ENCODE results near the gene DPCD. TPM values are rescaled to one million over a fixed set of nuclear protein-coding genes. Genes with fewer than 3 reads are reported as not detected.

The DPCD gene
- total RNA-seq, 4 donors from 2014 or later = 8.2 to 15.7 (median 13.5) TPM; not detected in 1

DNA sequence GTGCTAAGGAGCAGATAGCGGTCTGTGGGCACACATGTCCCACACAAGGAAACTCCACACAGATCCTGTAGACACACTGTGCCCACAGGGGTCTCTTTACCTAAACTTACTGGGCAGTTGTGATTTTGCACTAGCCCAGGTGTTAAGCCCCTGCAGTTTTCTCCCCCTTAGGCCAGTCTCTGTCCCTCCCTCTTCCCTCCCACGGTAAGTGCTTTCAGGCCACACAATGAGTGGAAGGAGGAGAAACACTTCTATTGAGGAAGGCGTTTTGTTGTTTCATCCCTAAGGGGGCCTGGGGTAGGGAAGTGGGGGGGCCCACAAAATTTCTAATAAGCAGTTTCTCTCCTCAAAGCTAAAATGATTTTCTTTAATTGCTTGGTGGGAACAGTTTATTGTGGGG lies 55.4 kb downstream of the DPCD start:
- H3K27ac ChIP-seq = no peak overlapping the region
- intact Hi-C loops (cut with DNase I; ENCODE audit: low total_unique reads) = no loop called here
- in situ Hi-C loops (cut with MboI; ENCODE audit: low pct_ligation_motif_present in 1 of 4, low pct_unique_long_range_greater_than_20kb in 1 of 4, low sequenced_read_pairs in 3 of 4) = no loop called here
- H3K36me3 ChIP-seq = no peaks in the 10 kb centered on the region
- H3K9me3 ChIP-seq = no peaks in the 10 kb centered on the region
- H3K27me3 ChIP-seq = no peaks in the 10 kb centered on the region
- H3K4me1 ChIP-seq = no peaks in the 10 kb centered on the region
- no peak for DNase-seq
- WGBS, 2 donors (ENCODE audit: low coverage in 1 of 2) = 87% methylated on average over 3 of the region's 3 CpGs; no CpG with 5 or more reads in 1 of the 2 donors
- TF ChIP-seq POLR2A (IDR thresholded peaks at IDR 0.05) (no peak), EP300 (IDR thresholded peaks at IDR 0.05; ENCODE audit: low read depth) (no peak), POLR2AphosphoS5 (IDR thresholded peaks at IDR 0.05) (no peak)
- TF ChIP-seq, protein P1, sequence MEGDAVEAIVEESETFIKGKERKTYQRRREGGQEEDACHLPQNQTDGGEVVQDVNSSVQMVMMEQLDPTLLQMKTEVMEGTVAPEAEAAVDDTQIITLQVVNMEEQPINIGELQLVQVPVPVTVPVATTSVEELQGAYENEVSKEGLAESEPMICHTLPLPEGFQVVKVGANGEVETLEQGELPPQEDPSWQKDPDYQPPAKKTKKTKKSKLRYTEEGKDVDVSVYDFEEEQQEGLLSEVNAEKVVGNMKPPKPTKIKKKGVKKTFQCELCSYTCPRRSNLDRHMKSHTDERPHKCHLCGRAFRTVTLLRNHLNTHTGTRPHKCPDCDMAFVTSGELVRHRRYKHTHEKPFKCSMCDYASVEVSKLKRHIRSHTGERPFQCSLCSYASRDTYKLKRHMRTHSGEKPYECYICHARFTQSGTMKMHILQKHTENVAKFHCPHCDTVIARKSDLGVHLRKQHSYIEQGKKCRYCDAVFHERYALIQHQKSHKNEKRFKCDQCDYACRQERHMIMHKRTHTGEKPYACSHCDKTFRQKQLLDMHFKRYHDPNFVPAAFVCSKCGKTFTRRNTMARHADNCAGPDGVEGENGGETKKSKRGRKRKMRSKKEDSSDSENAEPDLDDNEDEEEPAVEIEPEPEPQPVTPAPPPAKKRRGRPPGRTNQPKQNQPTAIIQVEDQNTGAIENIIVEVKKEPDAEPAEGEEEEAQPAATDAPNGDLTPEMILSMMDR (IDR thresholded peaks at IDR 0.05) = no peak
- H3K4me3 ChIP-seq = no peak overlapping the region

DNA sequence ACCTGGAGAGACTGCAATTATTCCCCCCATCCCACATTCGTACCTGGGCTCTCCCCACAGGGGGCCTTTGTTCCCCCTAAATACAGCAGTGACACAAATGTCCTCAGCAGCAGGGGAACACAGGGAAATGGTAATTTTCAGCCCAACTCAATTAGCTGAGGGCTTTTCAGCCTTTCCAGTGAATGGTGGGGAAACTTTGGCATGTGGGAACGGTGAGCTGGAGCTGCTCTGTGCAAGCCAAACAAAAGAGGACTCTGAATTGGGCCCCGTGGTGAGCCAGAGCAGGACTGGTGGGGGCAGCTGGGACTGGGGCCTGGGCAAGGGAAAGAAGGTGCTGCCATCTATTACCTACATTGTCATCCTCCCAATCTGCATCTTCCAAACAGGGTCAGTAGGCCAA lies 55.9 kb downstream of the DPCD start:
- in situ Hi-C loops (cut with MboI; ENCODE audit: low pct_ligation_motif_present in 1 of 4, low pct_unique_long_range_greater_than_20kb in 1 of 4, low sequenced_read_pairs in 3 of 4) (no loop called here), intact Hi-C loops (cut with DNase I; ENCODE audit: low total_unique reads) (no loop called here)
- Histone ChIP-seq H3K27me3 (no peaks in the 10 kb centered on the region), H3K4me3 (no peak overlapping the region), H3K9me3 (no peaks in the 10 kb centered on the region), H3K27ac (no peak overlapping the region), H3K36me3 (no peaks in the 10 kb centered on the region), H3K4me1 (no peaks in the 10 kb centered on the region)
- TF ChIP-seq EP300 (IDR thresholded peaks at IDR 0.05; ENCODE audit: low read depth) (no peak), POLR2A (IDR thresholded peaks at IDR 0.05) (no peak), POLR2AphosphoS5 (IDR thresholded peaks at IDR 0.05) (no peak)
- TF ChIP-seq, protein P1 (IDR thresholded peaks at IDR 0.05) = no peak
- no peak for DNase-seq
- WGBS, 2 donors (ENCODE audit: low coverage in 1 of 2) = 83 to 84% methylated on average over 2 to 3 of the region's 3 CpGs

DNA sequence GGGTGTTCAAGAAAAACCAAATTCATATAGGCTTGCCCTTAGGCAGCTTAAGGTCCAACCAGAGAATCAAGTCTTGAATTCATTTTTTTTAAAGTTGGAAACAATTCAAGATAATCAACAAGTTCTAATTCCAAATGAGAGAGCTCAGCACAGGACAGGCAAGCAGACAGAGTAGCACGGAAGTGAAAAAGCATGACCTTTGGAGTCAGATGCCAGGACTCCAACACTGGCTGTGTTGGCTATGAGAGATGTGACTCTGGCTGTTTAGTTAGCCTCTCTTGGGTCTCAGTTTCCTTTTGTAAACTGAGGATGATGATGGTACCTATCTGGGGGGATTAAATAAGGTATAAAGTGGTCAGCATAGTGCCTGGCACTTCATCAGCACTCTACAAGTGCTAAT lies 57.5 kb downstream of the DPCD start:
- in situ Hi-C loops (cut with MboI; ENCODE audit: low pct_ligation_motif_present in 1 of 4, low pct_unique_long_range_greater_than_20kb in 1 of 4, low sequenced_read_pairs in 3 of 4) = no loop called here
- TF ChIP-seq EP300 (IDR thresholded peaks at IDR 0.05; ENCODE audit: low read depth) = no peak
- TF ChIP-seq POLR2AphosphoS5 (IDR thresholded peaks at IDR 0.05) = no peak
- no peak for TF ChIP-seq POLR2A (IDR thresholded peaks at IDR 0.05)
- TF ChIP-seq, protein P1 (IDR thresholded peaks at IDR 0.05) = no peak
- H3K36me3 ChIP-seq = no peaks in the 10 kb centered on the region

DNA sequence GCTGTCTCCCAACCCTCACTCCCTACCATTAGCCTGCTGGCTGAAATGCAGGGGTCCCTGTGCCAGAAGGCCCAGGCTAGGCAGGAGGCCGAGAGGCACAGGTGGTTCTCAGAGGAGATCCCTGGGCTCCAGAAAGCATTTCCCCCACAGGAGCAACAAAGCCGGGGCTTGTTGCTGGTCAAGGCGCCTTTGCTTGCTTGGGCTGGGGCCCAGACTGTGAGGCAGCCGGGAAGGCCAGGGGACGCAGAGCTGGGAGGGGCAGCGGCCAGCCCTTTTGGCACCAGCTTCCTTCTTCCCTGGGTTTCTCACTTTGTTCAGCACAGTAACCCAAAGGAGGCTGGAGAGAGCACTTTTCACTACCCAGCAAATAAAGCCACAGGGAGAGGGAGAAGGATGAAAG lies 58.2 kb downstream of the DPCD start:
- Histone ChIP-seq H3K4me3 (no peak overlapping the region), H3K4me1 (no peaks in the 10 kb centered on the region), H3K27ac (no peak overlapping the region), H3K27me3 (no peaks in the 10 kb centered on the region), H3K36me3 (no peaks in the 10 kb centered on the region), H3K9me3 (no peaks in the 10 kb centered on the region)
- no peak for DNase-seq
- in situ Hi-C loops (cut with MboI; ENCODE audit: low pct_ligation_motif_present in 1 of 4, low pct_unique_long_range_greater_than_20kb in 1 of 4, low sequenced_read_pairs in 3 of 4) (no loop called here), intact Hi-C loops (cut with DNase I; ENCODE audit: low total_unique reads) (no loop called here)
- TF ChIP-seq POLR2AphosphoS5 (IDR thresholded peaks at IDR 0.05) (no peak), EP300 (IDR thresholded peaks at IDR 0.05; ENCODE audit: low read depth) (no peak), POLR2A (IDR thresholded peaks at IDR 0.05) (no peak)
- TF ChIP-seq, protein P1 (IDR thresholded peaks at IDR 0.05) = no peak
- 74 to 90% methylated on average over 3 to 5 of the region's 6 CpGs for WGBS, 2 donors (ENCODE audit: low coverage in 1 of 2)

More for the DNA sequence above, 57.5 kb downstream of the DPCD start:
- Histone ChIP-seq H3K4me1 (no peaks in the 10 kb centered on the region), H3K27ac (no peak overlapping the region), H3K4me3 (no peak overlapping the region), H3K9me3 (no peaks in the 10 kb centered on the region), H3K27me3 (no peaks in the 10 kb centered on the region)
- 89 to 100% methylated on average over 1 of the region's 1 CpG for WGBS, 2 donors (ENCODE audit: low coverage in 1 of 2)
- intact Hi-C loops (cut with DNase I; ENCODE audit: low total_unique reads) = no loop called here
- no peak for DNase-seq
